GM19238 (cell line): ENCODE results near the gene TBX3.

Source experiments
- DNase-seq: peaks from one replicate; pipeline ENCODE4 v3.0.0; 2011; ENCODE audit warnings: low spot score; ENCODE audit not compliant: insufficient read length

Gene TBX3

GRCh38 chr12:114668151-114668885 lies 15.7 kb downstream of the TBX3 start:
- no peak for DNase-seq

DNA sequence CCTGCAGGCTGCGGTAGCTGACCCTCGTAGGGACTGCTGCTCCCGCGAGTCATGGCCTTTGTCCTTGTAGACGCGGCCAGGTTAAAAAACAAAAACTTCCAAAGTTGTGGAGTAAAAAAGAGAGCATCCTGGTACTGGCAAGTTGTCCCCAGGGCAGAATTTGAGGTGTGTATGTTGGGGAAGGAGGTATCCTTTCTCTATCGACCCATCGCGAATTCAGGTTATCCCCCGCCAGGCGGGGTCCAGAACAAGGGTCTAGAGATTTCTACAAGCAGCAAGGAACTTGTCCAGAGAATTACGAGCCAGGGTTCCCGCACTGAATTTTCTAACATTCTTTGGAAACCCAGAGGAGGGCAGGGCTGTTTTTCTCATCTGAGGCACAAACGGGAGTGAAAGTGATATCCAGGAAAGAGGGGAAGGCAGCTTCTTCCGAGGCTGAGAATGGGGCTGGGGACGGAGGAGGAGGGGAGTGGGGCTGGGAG lies 16.3 kb downstream of the TBX3 start:
- DNase-seq: no peak

DNA sequence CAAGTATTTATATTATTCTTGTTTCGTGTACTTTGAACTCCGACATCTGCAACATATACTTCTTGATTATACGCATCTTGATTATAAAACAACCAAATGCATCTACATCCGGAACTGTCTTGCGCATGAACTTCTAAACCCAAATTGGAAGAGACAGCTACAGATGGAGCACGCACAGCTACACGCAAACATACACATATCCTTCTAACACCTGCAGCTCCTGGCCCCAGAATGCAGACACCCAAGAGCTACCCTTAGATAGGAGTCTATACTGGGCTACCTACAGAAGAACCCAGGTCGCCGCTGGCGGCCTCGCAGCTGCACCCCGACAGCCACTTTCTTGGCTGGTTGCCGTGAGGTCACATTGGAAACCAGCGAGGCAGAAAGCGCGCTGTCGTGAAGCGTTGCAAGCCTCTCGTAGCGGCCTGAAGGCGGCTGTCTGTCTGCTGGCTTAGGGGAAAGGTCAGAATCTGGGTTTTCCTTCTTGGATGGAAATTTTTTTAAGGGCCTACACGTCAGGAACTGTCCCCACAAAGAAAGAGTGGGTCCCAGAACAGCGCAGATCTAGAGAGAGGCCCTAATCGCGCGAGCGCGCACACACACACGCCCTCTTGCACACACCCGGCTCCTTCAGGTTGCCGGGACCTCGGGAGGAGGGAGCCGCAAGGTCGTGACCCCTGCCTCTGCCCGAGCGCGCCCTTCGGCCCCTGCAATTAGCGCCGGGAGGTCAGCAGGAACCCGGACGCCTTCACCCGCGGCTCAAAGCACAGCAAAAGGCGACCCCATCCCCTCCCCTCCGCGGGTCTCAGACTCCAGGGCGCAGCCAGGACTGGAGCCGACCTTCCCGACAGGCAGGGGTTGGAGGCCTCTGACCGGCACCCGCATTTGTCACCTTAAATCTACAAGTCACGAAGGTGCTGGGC lies 17.0 kb downstream of the TBX3 start:
- no peak for DNase-seq

DNA sequence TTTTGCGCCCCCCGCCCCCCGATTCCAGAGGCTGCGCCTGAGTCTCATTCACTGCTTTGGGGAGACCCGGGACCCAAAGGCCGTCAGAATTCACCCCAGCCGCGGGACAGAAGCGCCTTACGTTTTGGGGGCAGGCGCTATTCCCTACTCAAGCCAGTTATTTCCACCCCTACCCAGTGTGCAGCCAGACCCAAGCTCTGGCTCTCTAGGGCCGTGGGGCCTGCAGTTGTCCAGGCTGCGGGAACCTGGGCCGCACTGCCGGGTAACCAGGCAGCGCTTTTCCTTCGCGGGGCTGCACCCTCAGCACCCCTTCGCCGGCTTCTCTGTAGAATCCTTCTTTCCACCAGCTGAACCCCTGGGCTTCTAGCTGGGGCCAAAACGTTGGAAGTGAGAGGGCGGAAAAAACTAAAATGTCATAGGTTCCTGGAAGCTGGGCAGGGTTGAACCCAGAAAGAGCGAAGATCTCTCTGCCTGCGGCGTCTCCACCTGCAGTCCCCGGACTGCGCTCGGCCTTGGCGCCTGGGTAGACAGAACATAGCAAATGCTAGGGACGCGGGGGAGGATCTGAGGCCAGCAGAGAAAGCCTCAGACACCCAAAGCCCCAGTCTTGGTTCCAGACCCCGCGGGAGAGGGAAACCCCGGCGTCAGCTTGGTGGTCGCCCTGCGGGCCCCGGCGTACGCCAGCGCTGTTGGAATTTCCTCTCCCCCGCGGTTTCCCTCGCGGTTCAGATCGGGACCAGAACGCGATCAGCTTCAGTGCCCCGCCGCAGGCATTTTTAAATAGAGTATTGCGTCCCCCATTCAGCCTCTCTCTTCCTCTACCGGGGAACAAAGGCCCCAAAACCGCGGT lies 18.3 kb downstream of the TBX3 start:
- no peak for DNase-seq

- no peak for DNase-seq
These were observed 19.2 kb downstream of the TBX3 start for GRCh38 chr12:114664651-114665320.

GRCh38 chr12:114662512-114663177 lies 21.3 kb downstream of the TBX3 start:
- peak; percentile 41 for DNase-seq

- DNase-seq: no peak
These were observed 22.7 kb downstream of the TBX3 start for GRCh38 chr12:114661245-114661644.

GRCh38 chr12:114659084-114659483 lies 24.9 kb downstream of the TBX3 start:
- DNase-seq: no peak

DNA sequence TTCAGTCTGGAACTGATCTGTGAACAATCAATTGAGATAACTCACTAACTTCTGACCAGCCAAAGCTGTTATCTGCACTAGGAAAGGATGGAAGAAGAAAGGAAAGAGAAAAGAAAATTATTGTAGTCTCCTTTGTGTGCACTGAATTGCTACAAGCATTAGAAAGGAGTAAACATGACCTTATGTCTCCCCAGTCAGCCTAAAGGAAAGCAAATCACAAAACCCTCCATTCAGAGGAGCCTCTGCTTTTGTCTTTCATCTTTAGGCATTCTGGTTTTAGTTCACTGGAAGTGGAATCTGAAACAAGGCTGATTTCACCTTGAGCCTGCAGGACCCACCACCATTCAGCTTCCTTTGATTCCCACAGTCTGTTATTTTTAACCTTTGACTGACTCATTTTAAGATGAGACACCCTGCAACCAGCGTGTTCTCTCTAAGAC lies 26.0 kb downstream of the TBX3 start:
- no peak for DNase-seq

- no peak for DNase-seq
These were observed 26.4 kb downstream of the TBX3 start for GRCh38 chr12:114657597-114657920.

DNA sequence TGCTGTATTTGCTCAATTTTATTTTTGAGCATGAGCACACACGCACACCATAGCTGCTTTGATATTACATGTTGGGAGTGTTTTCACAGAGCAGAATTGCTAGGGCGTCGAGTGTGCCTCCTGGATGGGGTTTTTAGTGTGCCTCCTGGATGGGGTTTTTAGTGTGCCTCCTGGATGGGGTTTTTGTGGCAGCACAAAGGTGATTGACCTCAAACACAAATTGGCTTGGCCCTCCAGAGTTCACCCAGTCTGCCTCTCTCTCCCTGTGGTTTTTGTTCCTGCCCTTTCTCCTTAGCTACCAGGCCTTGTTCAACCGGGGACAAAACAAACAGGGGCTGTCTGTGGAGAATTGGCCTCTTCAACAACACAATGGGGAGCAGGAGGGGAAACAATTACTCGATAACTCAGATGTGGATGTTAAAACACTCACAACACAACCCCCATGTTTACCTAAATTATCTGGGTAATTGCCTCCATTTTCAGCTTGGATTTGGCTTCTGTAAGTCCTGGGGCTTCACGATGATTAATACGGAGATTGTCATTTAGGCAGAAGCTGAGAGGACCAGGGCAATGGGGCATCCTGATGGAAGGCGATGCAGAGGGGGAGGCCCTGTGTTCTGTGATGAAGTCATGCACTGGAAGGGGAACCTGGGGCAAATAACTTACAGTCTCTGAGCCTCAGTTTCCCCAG lies 26.9 kb downstream of the TBX3 start:
- DNase-seq: no peak

- no peak for DNase-seq
These were observed 27.8 kb downstream of the TBX3 start for GRCh38 chr12:114655934-114656749.

DNA sequence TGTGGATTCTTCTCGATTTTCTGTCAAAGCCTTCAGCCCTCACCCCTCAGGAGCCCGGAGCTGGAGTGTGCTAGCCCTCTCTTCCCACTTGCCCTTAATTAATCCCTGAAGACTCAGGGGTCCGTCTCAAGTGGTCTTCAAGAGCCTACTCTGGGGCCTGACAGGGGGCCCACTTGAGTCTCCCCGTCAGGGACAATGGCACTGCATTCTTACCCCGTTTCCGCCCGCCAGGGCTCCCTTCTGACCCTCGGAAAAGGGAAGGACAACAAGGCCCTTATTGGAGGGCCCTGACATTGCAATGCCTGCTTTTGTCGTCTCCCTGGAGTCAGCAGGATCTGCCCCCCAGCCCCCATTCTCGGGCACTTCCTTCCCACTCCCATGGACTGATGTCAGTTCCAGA lies 34.4 kb downstream of the TBX3 start:
- DNase-seq: no peak

DNA sequence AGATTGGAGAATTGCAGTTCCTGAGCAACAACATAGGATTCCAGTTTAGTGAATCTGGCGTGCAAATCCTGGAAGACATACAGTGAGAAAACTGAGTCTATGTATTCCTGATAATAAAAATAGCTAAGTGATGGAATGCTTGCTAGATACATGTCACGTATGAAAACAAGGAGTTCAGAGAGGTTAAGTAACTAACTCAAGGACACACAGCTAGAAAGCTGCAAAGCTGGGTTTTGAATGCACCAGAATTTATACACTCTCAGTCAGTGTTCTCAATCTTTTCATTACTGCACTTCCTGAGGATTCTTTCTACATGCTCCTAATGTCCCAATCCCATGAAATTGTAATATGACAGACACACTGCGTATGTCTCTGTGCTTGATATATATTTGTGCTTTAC lies 35.3 kb downstream of the TBX3 start:
- DNase-seq: no peak

GRCh38 chr12:114638790-114639435 lies 45.1 kb downstream of the TBX3 start:
- DNase-seq: no peak

DNA sequence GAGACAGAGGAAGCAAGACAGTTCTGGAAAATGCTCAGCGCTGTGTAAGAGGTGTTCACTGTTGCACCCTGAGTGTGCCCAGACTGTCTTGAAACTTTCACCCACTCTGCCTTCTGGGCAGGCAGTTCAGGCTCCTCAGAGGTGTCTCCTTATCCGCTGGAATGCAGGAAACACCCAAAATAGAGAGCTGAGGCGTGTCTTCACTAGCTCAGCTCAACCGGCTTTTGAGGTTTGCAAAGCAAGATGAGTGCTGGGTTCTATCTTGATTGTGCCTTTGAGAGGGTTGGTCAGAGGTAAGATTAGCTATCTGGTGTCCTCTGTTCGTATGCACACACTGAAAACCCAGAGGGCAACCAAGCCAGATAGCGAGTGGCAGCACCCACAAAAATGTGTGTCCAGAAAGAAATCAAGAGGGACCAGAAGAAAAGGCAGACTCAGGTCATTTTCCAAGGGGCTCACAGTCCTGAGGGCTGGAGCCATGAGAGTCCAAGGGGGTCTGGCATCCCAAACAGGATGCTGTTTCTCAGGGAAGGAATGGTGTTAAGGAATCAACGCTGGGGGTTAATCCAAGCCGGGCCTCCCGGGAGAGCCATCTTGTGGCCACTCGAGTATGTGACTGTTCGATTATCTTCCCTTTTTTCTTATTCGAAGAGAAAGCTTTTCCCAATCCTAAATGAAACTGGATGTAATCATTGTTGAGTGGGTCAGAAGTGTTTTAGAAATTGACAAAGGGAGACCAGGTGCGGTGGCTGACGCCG lies 47.1 kb downstream of the TBX3 start:
- no peak for DNase-seq

GRCh38 chr12:114631242-114631641 lies 52.7 kb downstream of the TBX3 start:
- DNase-seq: no peak

DNA sequence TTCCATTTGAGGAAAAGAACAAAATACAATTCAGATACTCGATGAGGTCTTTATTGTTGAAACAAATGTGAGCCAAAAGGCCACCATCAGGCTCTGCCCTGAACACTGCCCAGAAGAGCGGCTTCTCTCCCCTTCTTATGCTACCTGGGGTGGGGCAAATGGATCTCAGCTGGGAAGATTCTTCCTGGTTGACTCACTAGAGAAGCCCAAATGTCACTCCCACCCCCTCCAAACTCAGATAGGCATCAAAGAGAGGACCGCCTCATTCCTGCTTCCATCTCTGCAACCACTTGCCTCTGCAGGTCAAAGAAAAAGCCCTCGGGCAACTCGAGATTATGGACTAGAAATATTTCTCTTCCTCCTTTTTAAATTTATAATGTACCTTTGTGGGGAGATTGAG lies 55.8 kb downstream of the TBX3 start:
- DNase-seq: no peak
